Activated CD4-positive, CD25-positive, alpha-beta regulatory T cell (primary cell): ENCODE results near the gene SIK1.

Experiments
- DNase-seq, 4 experiments: peaks; one replicate each; lab custom pipeline; 2025; lab: John Stamatoyannopoulos, UW

SIK1 gene

GRCh38 chr21:43367296-43367695 lies 59.6 kb downstream of the SIK1 start:
- DNase-seq = no peak

- DNase-seq = no peak
These were observed 60.3 kb downstream of the SIK1 start for GRCh38 chr21:43366656-43367055.

- no peak for DNase-seq
These were observed 61.1 kb downstream of the SIK1 start for GRCh38 chr21:43365611-43366426.

- DNase-seq = no peak
These were observed 62.0 kb downstream of the SIK1 start for GRCh38 chr21:43364851-43365424.
